Esophagus squamous epithelium (tissue), 4 donors: Measurements from ENCODE around the gene RTN4R.

Experiments
- POLR2A ChIP-seq, 4 donors: fragments of 450-650 bp; IDR thresholded peaks; one replicate each; pipeline ENCODE4 v1.6.1; 2017; ENCODE audit warnings: antibody characterized with exemption in 4 of 4, mild to moderate bottlenecking in 4 of 4, moderate library complexity in 3 of 4
- TF ChIP-seq, protein P1 (sequence below), 6 experiments: fragments of 450-650 bp in 4 of 6; fragments of 200-600 bp in 2 of 6; sonication (generic) in 2 of 6; IDR thresholded peaks; one replicate each; pipeline ENCODE4 v1.5.1; 2016 to 2019; ENCODE audit warnings: antibody characterized with exemption in 6 of 6, mild to moderate bottlenecking in 4 of 6, moderate library complexity in 4 of 6

DNA sequence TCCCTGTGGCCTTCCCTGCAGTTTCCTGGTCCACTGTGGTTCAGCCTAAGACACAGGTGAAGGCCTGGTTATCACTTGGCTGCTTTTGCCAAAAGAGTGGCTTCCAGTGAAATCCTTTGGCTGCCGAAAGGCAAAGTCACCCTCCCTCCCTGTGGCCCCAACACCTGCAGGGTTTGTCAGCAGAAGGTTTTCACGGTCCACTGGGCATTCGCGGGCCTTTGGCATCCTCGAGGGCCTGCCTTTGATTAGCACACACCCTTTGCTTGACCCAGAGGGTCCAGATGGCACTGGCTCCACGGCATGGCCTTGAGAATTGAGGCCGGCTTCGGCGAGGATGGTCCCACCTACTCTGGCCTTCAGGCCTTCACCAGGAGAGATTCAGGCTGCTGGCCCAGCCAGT lies 35.3 kb downstream of the RTN4R start:
- TF ChIP-seq POLR2A (IDR thresholded peaks at IDR 0.05), result no peak
- TF ChIP-seq, protein P1, sequence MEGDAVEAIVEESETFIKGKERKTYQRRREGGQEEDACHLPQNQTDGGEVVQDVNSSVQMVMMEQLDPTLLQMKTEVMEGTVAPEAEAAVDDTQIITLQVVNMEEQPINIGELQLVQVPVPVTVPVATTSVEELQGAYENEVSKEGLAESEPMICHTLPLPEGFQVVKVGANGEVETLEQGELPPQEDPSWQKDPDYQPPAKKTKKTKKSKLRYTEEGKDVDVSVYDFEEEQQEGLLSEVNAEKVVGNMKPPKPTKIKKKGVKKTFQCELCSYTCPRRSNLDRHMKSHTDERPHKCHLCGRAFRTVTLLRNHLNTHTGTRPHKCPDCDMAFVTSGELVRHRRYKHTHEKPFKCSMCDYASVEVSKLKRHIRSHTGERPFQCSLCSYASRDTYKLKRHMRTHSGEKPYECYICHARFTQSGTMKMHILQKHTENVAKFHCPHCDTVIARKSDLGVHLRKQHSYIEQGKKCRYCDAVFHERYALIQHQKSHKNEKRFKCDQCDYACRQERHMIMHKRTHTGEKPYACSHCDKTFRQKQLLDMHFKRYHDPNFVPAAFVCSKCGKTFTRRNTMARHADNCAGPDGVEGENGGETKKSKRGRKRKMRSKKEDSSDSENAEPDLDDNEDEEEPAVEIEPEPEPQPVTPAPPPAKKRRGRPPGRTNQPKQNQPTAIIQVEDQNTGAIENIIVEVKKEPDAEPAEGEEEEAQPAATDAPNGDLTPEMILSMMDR (IDR thresholded peaks at IDR 0.05), result no peak
